ENCODE measurements around the gene F10. TPM values are rescaled to one million over a fixed set of nuclear protein-coding genes. Genes with fewer than 3 reads are reported as not detected.

F10 gene
- total RNA-seq, 1 experiment from 2014 or later: not detected

GRCh38 chr13:113164492-113164891, 41.9 kb downstream of the F10 start:
- no peak overlapping the region for H2AFZ ChIP-seq
- H3K4me1 ChIP-seq (replicated peaks; ENCODE audit: insufficient read depth): no peaks in the 10 kb centered on the region
- H3K9me2 ChIP-seq (ENCODE audit: insufficient read depth): no peaks in the 10 kb centered on the region
- H4K20me1 ChIP-seq (ENCODE audit: insufficient read depth): no peaks in the 10 kb centered on the region
- H3F3A ChIP-seq (ENCODE audit: insufficient read depth, low read depth): no peaks in the 10 kb centered on the region; the same call in 1 of the 2 replicates
- intact Hi-C loops (cut with micrococcal nuclease; ENCODE audit: unreplicated experiment): no loop called here
- H3K27ac ChIP-seq: no peak overlapping the region
- peaks cover 21% of the 10 kb centered on the region for H3K27me3 ChIP-seq (ENCODE audit: insufficient read depth, low read depth)
- no peak for TF ChIP-seq EZH2 (IDR thresholded peaks at IDR 0.05; ENCODE audit: low read depth)
- no peak for TF ChIP-seq CTCF (conservative IDR thresholded peaks at IDR 0.05)
- H3K36me3 ChIP-seq (ENCODE audit: low read depth): no peaks in the 10 kb centered on the region; the same call in 1 of the 2 replicates
- ChIA-PET CTCF (no interaction called here), POLR2A (ENCODE audit: unreplicated experiment) (no interaction called here)
- H3K4me2 ChIP-seq: no peak overlapping the region
- H3K79me2 ChIP-seq (ENCODE audit: low read depth): no peaks in the 10 kb centered on the region
- no peaks in the 10 kb centered on the region for H3K9me3 ChIP-seq (ENCODE audit: insufficient read depth, low read depth)
- no peak overlapping the region for H3K4me3 ChIP-seq
- no peak for DNase-seq
- no TSS peak for BruUV-seq (replicated peaks)

DNA sequence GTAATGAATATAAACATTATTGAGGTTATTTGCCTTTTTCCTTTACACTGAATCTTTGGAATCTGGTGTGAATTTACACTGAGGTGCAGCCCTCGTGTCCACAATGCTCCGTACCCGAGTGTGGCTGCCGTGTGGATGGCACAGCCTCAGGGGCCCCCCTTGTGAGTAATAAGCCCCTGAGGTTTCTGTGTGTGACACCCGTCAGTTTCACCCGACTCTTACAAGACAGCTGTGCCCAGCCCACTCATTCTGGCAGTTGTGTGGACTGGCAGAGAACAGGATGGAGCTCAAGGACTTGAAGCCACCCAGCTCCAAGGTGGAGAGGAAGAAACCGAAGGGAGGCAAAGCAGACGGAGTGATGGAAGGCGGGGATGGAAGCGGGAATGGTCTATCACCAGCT, 43.7 kb downstream of the F10 start:
- no peak overlapping the region for H3K4me2 ChIP-seq
- POLR2A ChIA-PET (ENCODE audit: unreplicated experiment): interaction anchor here (0.6 kb wide), 2 partner anchors 209 to 742 kb away, joined by 3 to 5 read pairs; no protein-coding TSS in a partner anchor
- no peak overlapping the region for H3K4me3 ChIP-seq
- peaks cover 10% of the 10 kb centered on the region for H3K27me3 ChIP-seq (ENCODE audit: insufficient read depth, low read depth)
- H3K9me2 ChIP-seq (ENCODE audit: insufficient read depth): no peaks in the 10 kb centered on the region
- no peaks in the 10 kb centered on the region for H3K79me2 ChIP-seq (ENCODE audit: low read depth)
- BruUV-seq (replicated peaks): no TSS peak
- CTCF ChIA-PET: no interaction called here
- H2AFZ ChIP-seq: no peak overlapping the region
- H3F3A ChIP-seq (ENCODE audit: insufficient read depth, low read depth): no peaks in the 10 kb centered on the region; the same call in 1 of the 2 replicates
- TF ChIP-seq EZH2 (IDR thresholded peaks at IDR 0.05; ENCODE audit: low read depth) (no peak), CTCF (conservative IDR thresholded peaks at IDR 0.05) (no peak)
- intact Hi-C loops (cut with micrococcal nuclease; ENCODE audit: unreplicated experiment): no loop called here
- no peaks in the 10 kb centered on the region for H4K20me1 ChIP-seq (ENCODE audit: insufficient read depth)
- H3K27ac ChIP-seq: no peak overlapping the region
- DNase-seq: no peak
- no peaks in the 10 kb centered on the region for H3K4me1 ChIP-seq (replicated peaks; ENCODE audit: insufficient read depth)
- H3K9me3 ChIP-seq (ENCODE audit: insufficient read depth, low read depth): no peaks in the 10 kb centered on the region
- no peaks in the 10 kb centered on the region; the same call in 1 of the 2 replicates for H3K36me3 ChIP-seq (ENCODE audit: low read depth)

DNA sequence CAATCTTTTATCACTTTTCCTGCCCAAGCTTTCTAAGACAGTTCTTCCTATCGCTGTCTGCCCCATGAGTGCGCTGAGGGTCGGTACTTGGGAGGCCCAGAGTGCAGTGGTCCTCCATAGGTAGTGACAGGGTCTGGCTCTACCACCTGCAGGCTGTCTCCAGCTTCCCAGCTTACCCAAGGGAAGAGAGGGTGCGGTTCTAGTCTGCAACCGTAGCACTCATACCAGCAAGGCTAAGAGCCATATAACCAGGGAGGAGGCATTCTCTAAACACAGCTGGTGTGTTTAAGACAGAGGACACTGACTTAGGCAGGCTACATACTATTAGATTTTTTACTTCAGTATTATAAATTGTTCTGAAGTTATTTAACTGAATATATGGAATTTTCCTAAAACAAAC, 44.1 kb downstream of the F10 start:
- TF ChIP-seq EZH2 (IDR thresholded peaks at IDR 0.05; ENCODE audit: low read depth) (no peak), CTCF (conservative IDR thresholded peaks at IDR 0.05) (no peak)

More for the DNA sequence above, 44.1 kb downstream of the F10 start:
- ChIA-PET POLR2A (ENCODE audit: unreplicated experiment) (interaction anchor here (0.6 kb wide), 2 partner anchors 208 to 741 kb away, joined by 3 to 5 read pairs; no protein-coding TSS in a partner anchor), CTCF (no interaction called here)
- Histone ChIP-seq H3K9me3 (ENCODE audit: insufficient read depth, low read depth) (no peaks in the 10 kb centered on the region), H3K27ac (no peak overlapping the region), H3K9me2 (ENCODE audit: insufficient read depth) (no peaks in the 10 kb centered on the region), H3K4me1 (replicated peaks; ENCODE audit: insufficient read depth) (no peaks in the 10 kb centered on the region), H3K4me2 (no peak overlapping the region), H3K79me2 (ENCODE audit: low read depth) (no peaks in the 10 kb centered on the region), H3K36me3 (ENCODE audit: low read depth) (no peaks in the 10 kb centered on the region; the same call in 1 of the 2 replicates), H3F3A (ENCODE audit: insufficient read depth, low read depth) (no peaks in the 10 kb centered on the region; the same call in 1 of the 2 replicates), H4K20me1 (ENCODE audit: insufficient read depth) (no peaks in the 10 kb centered on the region), H2AFZ (no peak overlapping the region), H3K27me3 (ENCODE audit: insufficient read depth, low read depth) (0 out of 2 replicates have a peak, but pooled peaks cover 7% of the 10 kb centered on the region), H3K4me3 (no peak overlapping the region)
- intact Hi-C loops (cut with micrococcal nuclease; ENCODE audit: unreplicated experiment): no loop called here
- BruUV-seq (replicated peaks): no TSS peak
- DNase-seq: no peak

All from PC-9 (cell line).